Measurements from ENCODE around the gene PEPD. TPM values are rescaled to one million over a fixed set of nuclear protein-coding genes. Genes with fewer than 3 reads are reported as not detected.

Gene PEPD
- total RNA-seq, 4 donors from 2014 or later: 116 to 1,166 (median 748) TPM

DNA sequence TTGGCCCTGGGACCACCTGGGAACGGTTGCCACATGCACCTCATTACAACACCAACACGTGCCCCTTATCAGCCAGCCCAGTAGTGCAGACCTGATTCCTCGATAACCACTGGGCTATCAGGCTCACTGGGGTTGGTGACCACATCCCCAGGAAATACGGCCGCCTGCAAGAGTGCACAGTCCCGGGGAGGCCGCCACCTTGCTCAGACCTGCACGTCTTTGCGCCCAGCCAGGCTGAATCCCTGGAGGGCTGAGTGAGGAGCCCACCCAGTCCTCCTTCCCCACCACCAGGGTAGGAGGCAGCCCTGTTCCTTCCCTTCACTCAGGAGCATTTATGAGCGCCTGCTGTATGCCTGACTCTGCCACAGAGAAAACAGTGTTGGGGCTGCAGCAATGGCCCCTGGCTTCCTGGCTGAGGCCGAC lies 80.3 kb downstream of the PEPD start:
- Histone ChIP-seq H3K36me3 (peaks cover 0 to 11% (median 0%) of the 10 kb centered on the region in 3 donors), H3K4me3 (no peak overlapping the region), H3K9me3 (no peaks in the 10 kb centered on the region), H3K27me3 (no peaks in the 10 kb centered on the region), H3K27ac (no peak overlapping the region), H3K4me1 (no peaks in the 10 kb centered on the region)
- TF ChIP-seq, protein P1, sequence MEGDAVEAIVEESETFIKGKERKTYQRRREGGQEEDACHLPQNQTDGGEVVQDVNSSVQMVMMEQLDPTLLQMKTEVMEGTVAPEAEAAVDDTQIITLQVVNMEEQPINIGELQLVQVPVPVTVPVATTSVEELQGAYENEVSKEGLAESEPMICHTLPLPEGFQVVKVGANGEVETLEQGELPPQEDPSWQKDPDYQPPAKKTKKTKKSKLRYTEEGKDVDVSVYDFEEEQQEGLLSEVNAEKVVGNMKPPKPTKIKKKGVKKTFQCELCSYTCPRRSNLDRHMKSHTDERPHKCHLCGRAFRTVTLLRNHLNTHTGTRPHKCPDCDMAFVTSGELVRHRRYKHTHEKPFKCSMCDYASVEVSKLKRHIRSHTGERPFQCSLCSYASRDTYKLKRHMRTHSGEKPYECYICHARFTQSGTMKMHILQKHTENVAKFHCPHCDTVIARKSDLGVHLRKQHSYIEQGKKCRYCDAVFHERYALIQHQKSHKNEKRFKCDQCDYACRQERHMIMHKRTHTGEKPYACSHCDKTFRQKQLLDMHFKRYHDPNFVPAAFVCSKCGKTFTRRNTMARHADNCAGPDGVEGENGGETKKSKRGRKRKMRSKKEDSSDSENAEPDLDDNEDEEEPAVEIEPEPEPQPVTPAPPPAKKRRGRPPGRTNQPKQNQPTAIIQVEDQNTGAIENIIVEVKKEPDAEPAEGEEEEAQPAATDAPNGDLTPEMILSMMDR (IDR thresholded peaks at IDR 0.05): no peak
- no peak for TF ChIP-seq POLR2A (IDR thresholded peaks at IDR 0.05)
- peak in 1 of 3 donors; percentile 45 for DNase-seq

- H3K27ac ChIP-seq: no peak overlapping the region
- no peaks in the 10 kb centered on the region for H3K9me3 ChIP-seq
- no peaks in the 10 kb centered on the region for H3K27me3 ChIP-seq
- no peak for DNase-seq
- no peak overlapping the region for H3K4me3 ChIP-seq
- no peak for TF ChIP-seq POLR2A (IDR thresholded peaks at IDR 0.05)
- TF ChIP-seq, protein P1 (IDR thresholded peaks at IDR 0.05): no peak
- H3K4me1 ChIP-seq: no peaks in the 10 kb centered on the region
- peaks cover 0 to 11% (median 0%) of the 10 kb centered on the region in 3 donors for H3K36me3 ChIP-seq
Observed at GRCh38 chr19:33440682-33441081, 80.9 kb downstream of the PEPD start.

- Histone ChIP-seq H3K9me3 (no peaks in the 10 kb centered on the region), H3K4me3 (no peak overlapping the region), H3K27me3 (no peaks in the 10 kb centered on the region), H3K4me1 (no peaks in the 10 kb centered on the region), H3K27ac (no peak overlapping the region), H3K36me3 (peaks cover 0 to 8% (median 0%) of the 10 kb centered on the region in 3 donors)
- no peak for TF ChIP-seq POLR2A (IDR thresholded peaks at IDR 0.05)
- TF ChIP-seq, protein P1 (IDR thresholded peaks at IDR 0.05): no peak
- DNase-seq: peak in 1 of 3 donors; percentile 41
Observed at GRCh38 chr19:33440241-33440640, 81.3 kb downstream of the PEPD start.

- no peaks in the 10 kb centered on the region for H3K27me3 ChIP-seq
- peak in 1 of 3 donors; percentile 38 for DNase-seq
- H3K27ac ChIP-seq: no peak overlapping the region
- no peaks in the 10 kb centered on the region for H3K4me1 ChIP-seq
- H3K9me3 ChIP-seq: no peaks in the 10 kb centered on the region
- no peak overlapping the region for H3K4me3 ChIP-seq
- TF ChIP-seq POLR2A (IDR thresholded peaks at IDR 0.05): no peak
- TF ChIP-seq, protein P1 (IDR thresholded peaks at IDR 0.05): no peak
- peaks cover 0 to 6% (median 0%) of the 10 kb centered on the region in 3 donors for H3K36me3 ChIP-seq
Observed at GRCh38 chr19:33438987-33439781, 82.4 kb downstream of the PEPD start.

GRCh38 chr19:33437821-33438671 lies 83.5 kb downstream of the PEPD start:
- Histone ChIP-seq H3K4me1 (no peaks in the 10 kb centered on the region), H3K27me3 (no peaks in the 10 kb centered on the region), H3K9me3 (no peaks in the 10 kb centered on the region), H3K27ac (no peak overlapping the region), H3K36me3 (peaks cover 0 to 6% (median 0%) of the 10 kb centered on the region in 3 donors), H3K4me3 (no peak overlapping the region)
- TF ChIP-seq POLR2A (IDR thresholded peaks at IDR 0.05): no peak
- TF ChIP-seq, protein P1 (IDR thresholded peaks at IDR 0.05): peak in 3 of 6 experiments; percentile 18 to 37 (median 21)
- DNase-seq: peak in 1 of 3 donors; percentile 56

All from Peyer's patch (tissue), 4 donors.